Epithelial cell of proximal tubule (primary cell): ENCODE data around the gene BCKDHA. TPM values are rescaled to one million over a fixed set of nuclear protein-coding genes. Genes with fewer than 3 reads are reported as not detected.
"Not testable (repeated sequence)": the region's sequence is repeated elsewhere in the genome, so short reads cannot be mapped to it uniquely, and the experiment has no call there.

Experiments
- DNase-seq: peaks from one replicate; pipeline ENCODE4 v3.0.0-alpha.2; 2011; ENCODE audit warnings: low read depth
- H3K4me3 ChIP-seq: 2 replicates; pipeline ENCODE4 v1.5.1; 2011; ENCODE audit warnings: low read depth, mild to moderate bottlenecking, low read length
- total RNA-seq: library from RNA; depleted of rRNA; stranded (reverse); fragments of >200 nt; gene quantifications from 2 replicates; pipeline ENCODE4 v1.2.3, GENCODE V29; 2015
- TF ChIP-seq, protein P1 (sequence below): conservative IDR thresholded peaks from 2 replicates; pipeline ENCODE4 v1.5.1; 2012; ENCODE audit warnings: low read depth, mild to moderate bottlenecking, low read length

Gene BCKDHA
- total RNA-seq, 1 donor from 2014 or later, result 35.7 TPM

- TF ChIP-seq, protein P1, sequence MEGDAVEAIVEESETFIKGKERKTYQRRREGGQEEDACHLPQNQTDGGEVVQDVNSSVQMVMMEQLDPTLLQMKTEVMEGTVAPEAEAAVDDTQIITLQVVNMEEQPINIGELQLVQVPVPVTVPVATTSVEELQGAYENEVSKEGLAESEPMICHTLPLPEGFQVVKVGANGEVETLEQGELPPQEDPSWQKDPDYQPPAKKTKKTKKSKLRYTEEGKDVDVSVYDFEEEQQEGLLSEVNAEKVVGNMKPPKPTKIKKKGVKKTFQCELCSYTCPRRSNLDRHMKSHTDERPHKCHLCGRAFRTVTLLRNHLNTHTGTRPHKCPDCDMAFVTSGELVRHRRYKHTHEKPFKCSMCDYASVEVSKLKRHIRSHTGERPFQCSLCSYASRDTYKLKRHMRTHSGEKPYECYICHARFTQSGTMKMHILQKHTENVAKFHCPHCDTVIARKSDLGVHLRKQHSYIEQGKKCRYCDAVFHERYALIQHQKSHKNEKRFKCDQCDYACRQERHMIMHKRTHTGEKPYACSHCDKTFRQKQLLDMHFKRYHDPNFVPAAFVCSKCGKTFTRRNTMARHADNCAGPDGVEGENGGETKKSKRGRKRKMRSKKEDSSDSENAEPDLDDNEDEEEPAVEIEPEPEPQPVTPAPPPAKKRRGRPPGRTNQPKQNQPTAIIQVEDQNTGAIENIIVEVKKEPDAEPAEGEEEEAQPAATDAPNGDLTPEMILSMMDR, result peak; percentile 52
- no peak overlapping the region for H3K4me3 ChIP-seq
- no peak for DNase-seq
Observed at GRCh38 chr19:41431426-41432386, 34.1 kb downstream of the BCKDHA start.

- DNase-seq, result no peak
- TF ChIP-seq, protein P1, result no peak
Observed at GRCh38 chr19:41433171-41433570, 35.6 kb downstream of the BCKDHA start.

DNA sequence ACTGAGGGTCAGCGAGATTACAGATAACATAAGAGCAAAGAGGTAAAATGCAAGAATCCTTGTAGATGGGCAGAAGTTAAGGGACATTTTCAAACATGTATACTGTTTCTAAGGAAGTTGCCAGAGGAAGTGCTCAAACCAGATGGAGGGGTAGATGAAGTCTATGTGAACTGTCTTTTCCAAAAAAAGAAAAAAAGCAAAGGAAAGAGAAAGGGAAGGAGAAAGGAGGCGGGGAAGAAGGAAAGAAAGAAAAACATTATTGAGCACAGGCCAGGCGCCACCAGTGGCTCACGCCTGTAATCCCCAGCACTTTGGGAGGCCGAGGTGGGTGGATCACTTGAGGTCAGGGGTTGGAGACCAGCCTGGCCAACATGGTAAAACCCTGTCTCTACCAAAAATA lies 36.8 kb downstream of the BCKDHA start:
- H3K4me3 ChIP-seq, result no peak overlapping the region
- DNase-seq, result no peak
- TF ChIP-seq, protein P1, result no peak

More at GRCh38 chr19:41433171-41433570, 35.6 kb downstream of the BCKDHA start:
- no peak overlapping the region for H3K4me3 ChIP-seq

GRCh38 chr19:41435376-41435775 lies 37.8 kb downstream of the BCKDHA start:
- not testable (repeated sequence) for H3K4me3 ChIP-seq, DNase-seq

GRCh38 chr19:41435936-41436673 lies 38.5 kb downstream of the BCKDHA start:
- DNase-seq, result no peak
- no peak overlapping the region for H3K4me3 ChIP-seq
- TF ChIP-seq, protein P1, result no peak

- DNase-seq, result no peak
- no peak overlapping the region for H3K4me3 ChIP-seq
- TF ChIP-seq, protein P1, result no peak
Observed at GRCh38 chr19:41436674-41436951, 39.0 kb downstream of the BCKDHA start.

DNA sequence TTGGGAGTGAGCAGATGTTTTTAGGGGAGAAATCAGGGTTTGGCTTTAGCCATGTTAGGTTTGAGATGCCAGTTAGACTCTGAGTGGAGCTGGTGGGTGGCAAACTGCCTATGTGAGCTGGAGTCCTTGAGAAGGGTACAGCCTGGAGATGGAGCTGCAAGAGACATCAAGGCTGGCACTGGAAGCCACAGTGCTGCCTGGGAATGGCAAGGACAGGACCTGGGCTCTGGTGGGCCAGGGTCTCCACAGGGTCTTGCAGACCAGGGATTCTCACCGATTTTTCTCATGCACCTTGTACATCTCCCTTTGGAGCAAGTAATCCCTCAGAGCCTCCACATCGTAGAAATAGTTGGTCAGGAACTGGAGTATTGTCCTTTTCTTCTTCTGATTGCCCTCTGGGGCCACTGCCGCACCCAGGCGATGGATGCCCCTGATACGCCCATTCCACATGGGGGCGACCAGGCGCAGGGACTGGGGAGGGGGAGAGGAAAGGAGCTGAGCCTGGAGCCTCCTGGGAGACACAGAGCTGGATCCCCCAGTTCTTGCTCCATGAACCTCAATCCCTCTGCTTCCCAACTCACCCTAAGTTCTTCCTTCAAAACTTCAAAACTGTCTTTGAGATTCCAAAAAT lies 40.4 kb downstream of the BCKDHA start:
- DNase-seq, result no peak
- TF ChIP-seq, protein P1, result no peak
- H3K4me3 ChIP-seq, result no peak overlapping the region
